BLaER1 (cell line): ENCODE data around the gene RHOBTB1.

Source experiments
- H3K27ac ChIP-seq: shearing (Covaris generic); formaldehyde crosslinking; 2 replicates; pipeline ENCODE4 v1.8.1; 2022
- H3K27me3 ChIP-seq: shearing (Covaris generic); formaldehyde crosslinking; 2 replicates; pipeline ENCODE4 v1.8.1; 2022
- H3K36me3 ChIP-seq: shearing (Covaris generic); formaldehyde crosslinking; 2 replicates; pipeline ENCODE4 v1.8.1; 2022
- H3K4me1 ChIP-seq: shearing (Covaris generic); formaldehyde crosslinking; 2 replicates; pipeline ENCODE4 v1.8.1; 2022
- H3K4me2 ChIP-seq: shearing (Covaris generic); formaldehyde crosslinking; 2 replicates; pipeline ENCODE4 v1.8.1; 2022
- H3K4me3 ChIP-seq: shearing (Covaris generic); formaldehyde crosslinking; 2 replicates; pipeline ENCODE4 v1.8.1; 2022
- H3K9ac ChIP-seq: shearing (Covaris generic); formaldehyde crosslinking; 2 replicates; pipeline ENCODE4 v1.8.1; 2022
- H3K9me3 ChIP-seq: shearing (Covaris generic); formaldehyde crosslinking; 2 replicates; pipeline ENCODE4 v1.8.1; 2022
- H4K20me1 ChIP-seq: shearing (Covaris generic); formaldehyde crosslinking; 2 replicates; pipeline ENCODE4 v1.8.1; 2022
- Cebpa-rat ChIP-seq: shearing (Covaris generic); IDR thresholded peaks from 2 replicates; pipeline ENCODE4 v1.8.1; 2022

RHOBTB1 gene

GRCh38 chr10:60873758-60874157 is 70.2 kb downstream of the RHOBTB1 start:
- Histone ChIP-seq H3K27me3 (no peaks in the 10 kb centered on the region), H3K4me2 (no peak overlapping the region), H4K20me1 (no peaks in the 10 kb centered on the region), H3K9me3 (no peaks in the 10 kb centered on the region), H3K4me1 (no peaks in the 10 kb centered on the region), H3K36me3 (peaks cover 64% of the 10 kb centered on the region), H3K27ac (no peak overlapping the region), H3K4me3 (no peak overlapping the region), H3K9ac (no peak overlapping the region)
- no peak for TF ChIP-seq Cebpa-rat

- no peaks in the 10 kb centered on the region for H3K27me3 ChIP-seq
- no peak overlapping the region for H3K4me2 ChIP-seq
- no peak overlapping the region for H3K27ac ChIP-seq
- peaks cover 51% of the 10 kb centered on the region for H3K36me3 ChIP-seq
- H4K20me1 ChIP-seq = no peaks in the 10 kb centered on the region
- H3K4me1 ChIP-seq = no peaks in the 10 kb centered on the region
- H3K9ac ChIP-seq = no peak overlapping the region
- TF ChIP-seq Cebpa-rat = no peak
- no peaks in the 10 kb centered on the region for H3K9me3 ChIP-seq
- no peak overlapping the region for H3K4me3 ChIP-seq
Measured at GRCh38 chr10:60872451-60872850, 71.5 kb downstream of the RHOBTB1 start.

- H3K4me1 ChIP-seq = no peaks in the 10 kb centered on the region
- no peaks in the 10 kb centered on the region for H4K20me1 ChIP-seq
- no peak overlapping the region for H3K9ac ChIP-seq
- H3K36me3 ChIP-seq = peaks cover 48% of the 10 kb centered on the region
- no peaks in the 10 kb centered on the region for H3K9me3 ChIP-seq
- H3K4me2 ChIP-seq = no peak overlapping the region
- TF ChIP-seq Cebpa-rat = no peak
- H3K27me3 ChIP-seq = no peaks in the 10 kb centered on the region
- H3K4me3 ChIP-seq = no peak overlapping the region
- no peak overlapping the region for H3K27ac ChIP-seq
Measured at GRCh38 chr10:60871215-60871614, 72.8 kb downstream of the RHOBTB1 start.

GRCh38 chr10:60870803-60871202 is 73.2 kb downstream of the RHOBTB1 start:
- Histone ChIP-seq H4K20me1 (no peaks in the 10 kb centered on the region), H3K36me3 (peaks cover 48% of the 10 kb centered on the region), H3K27ac (no peak overlapping the region), H3K4me2 (no peak overlapping the region), H3K4me1 (no peaks in the 10 kb centered on the region), H3K9me3 (no peaks in the 10 kb centered on the region), H3K9ac (no peak overlapping the region), H3K4me3 (no peak overlapping the region), H3K27me3 (no peaks in the 10 kb centered on the region)
- no peak for TF ChIP-seq Cebpa-rat

GRCh38 chr10:60870416-60870728 is 73.6 kb downstream of the RHOBTB1 start:
- no peaks in the 10 kb centered on the region for H4K20me1 ChIP-seq
- H3K27me3 ChIP-seq = no peaks in the 10 kb centered on the region
- H3K4me3 ChIP-seq = no peak overlapping the region
- H3K4me2 ChIP-seq = no peak overlapping the region
- H3K9ac ChIP-seq = no peak overlapping the region
- no peak overlapping the region for H3K27ac ChIP-seq
- no peaks in the 10 kb centered on the region for H3K9me3 ChIP-seq
- peaks cover 48% of the 10 kb centered on the region for H3K36me3 ChIP-seq
- H3K4me1 ChIP-seq = no peaks in the 10 kb centered on the region
- TF ChIP-seq Cebpa-rat = no peak

GRCh38 chr10:60869652-60870415 is 74.2 kb downstream of the RHOBTB1 start:
- Histone ChIP-seq H3K4me1 (no peaks in the 10 kb centered on the region), H4K20me1 (no peaks in the 10 kb centered on the region), H3K27ac (no peak overlapping the region), H3K4me2 (no peak overlapping the region), H3K4me3 (no peak overlapping the region), H3K9ac (no peak overlapping the region), H3K36me3 (peaks cover 43% of the 10 kb centered on the region), H3K9me3 (no peaks in the 10 kb centered on the region), H3K27me3 (no peaks in the 10 kb centered on the region)
- TF ChIP-seq Cebpa-rat = no peak

GRCh38 chr10:60868946-60869345 is 75.0 kb downstream of the RHOBTB1 start:
- Histone ChIP-seq H3K9ac (no peak overlapping the region), H3K27me3 (no peaks in the 10 kb centered on the region)
- no peak for TF ChIP-seq Cebpa-rat

GRCh38 chr10:60865198-60865783 is 78.7 kb downstream of the RHOBTB1 start:
- no peak for TF ChIP-seq Cebpa-rat
- Histone ChIP-seq H3K36me3 (peaks cover 10% of the 10 kb centered on the region; the same call in 1 of the 2 replicates), H3K4me2 (no peak overlapping the region), H3K4me1 (no peaks in the 10 kb centered on the region), H3K4me3 (no peak overlapping the region), H4K20me1 (no peaks in the 10 kb centered on the region), H3K27ac (no peak overlapping the region), H3K9me3 (no peaks in the 10 kb centered on the region), H3K27me3 (no peaks in the 10 kb centered on the region), H3K9ac (no peak overlapping the region)

More at GRCh38 chr10:60868946-60869345, 75.0 kb downstream of the RHOBTB1 start:
- H4K20me1 ChIP-seq = no peaks in the 10 kb centered on the region
- no peaks in the 10 kb centered on the region for H3K4me1 ChIP-seq
- H3K4me2 ChIP-seq = no peak overlapping the region
- H3K9me3 ChIP-seq = no peaks in the 10 kb centered on the region
- no peak overlapping the region for H3K27ac ChIP-seq
- peaks cover 34% of the 10 kb centered on the region for H3K36me3 ChIP-seq
- no peak overlapping the region for H3K4me3 ChIP-seq

- Histone ChIP-seq H3K27ac (no peak overlapping the region), H4K20me1 (no peaks in the 10 kb centered on the region), H3K9me3 (no peaks in the 10 kb centered on the region), H3K36me3 (no peaks in the 10 kb centered on the region), H3K4me1 (no peaks in the 10 kb centered on the region), H3K4me2 (no peak overlapping the region), H3K27me3 (no peaks in the 10 kb centered on the region), H3K4me3 (no peak overlapping the region), H3K9ac (no peak overlapping the region)
- TF ChIP-seq Cebpa-rat = no peak
Measured at GRCh38 chr10:60863796-60864195, 80.2 kb downstream of the RHOBTB1 start.

- Histone ChIP-seq H3K4me3 (no peak overlapping the region), H3K36me3 (no peaks in the 10 kb centered on the region), H3K9me3 (no peaks in the 10 kb centered on the region), H3K4me1 (no peaks in the 10 kb centered on the region), H4K20me1 (no peaks in the 10 kb centered on the region), H3K4me2 (no peak overlapping the region), H3K9ac (no peak overlapping the region), H3K27ac (no peak overlapping the region), H3K27me3 (no peaks in the 10 kb centered on the region)
- no peak for TF ChIP-seq Cebpa-rat
Measured at GRCh38 chr10:60862517-60862916, 81.5 kb downstream of the RHOBTB1 start.

GRCh38 chr10:60856405-60856804 is 87.6 kb downstream of the RHOBTB1 start:
- H3K27me3 ChIP-seq = no peaks in the 10 kb centered on the region
- H3K4me1 ChIP-seq = peaks cover 18% of the 10 kb centered on the region
- no peak overlapping the region for H3K27ac ChIP-seq
- no peaks in the 10 kb centered on the region for H3K9me3 ChIP-seq
- H4K20me1 ChIP-seq = no peaks in the 10 kb centered on the region
- H3K9ac ChIP-seq = no peak overlapping the region
- H3K4me3 ChIP-seq = no peak overlapping the region
- H3K36me3 ChIP-seq = no peaks in the 10 kb centered on the region
- H3K4me2 ChIP-seq = no peak overlapping the region
- TF ChIP-seq Cebpa-rat = no peak
